GM18517 (cell line): ENCODE data around the gene PEX10.
"Not testable (repeated sequence)": the region's sequence is repeated elsewhere in the genome, so short reads cannot be mapped to it uniquely, and the experiment has no call there.

Source experiments
- ATAC-seq: cut with Tn5 transposase; IDR thresholded peaks from one replicate; pipeline ENCODE4 v1.9.1; 2021; ENCODE audit warnings: mild to moderate bottlenecking, moderate library complexity; ENCODE audit not compliant: unreplicated experiment

Gene PEX10

DNA sequence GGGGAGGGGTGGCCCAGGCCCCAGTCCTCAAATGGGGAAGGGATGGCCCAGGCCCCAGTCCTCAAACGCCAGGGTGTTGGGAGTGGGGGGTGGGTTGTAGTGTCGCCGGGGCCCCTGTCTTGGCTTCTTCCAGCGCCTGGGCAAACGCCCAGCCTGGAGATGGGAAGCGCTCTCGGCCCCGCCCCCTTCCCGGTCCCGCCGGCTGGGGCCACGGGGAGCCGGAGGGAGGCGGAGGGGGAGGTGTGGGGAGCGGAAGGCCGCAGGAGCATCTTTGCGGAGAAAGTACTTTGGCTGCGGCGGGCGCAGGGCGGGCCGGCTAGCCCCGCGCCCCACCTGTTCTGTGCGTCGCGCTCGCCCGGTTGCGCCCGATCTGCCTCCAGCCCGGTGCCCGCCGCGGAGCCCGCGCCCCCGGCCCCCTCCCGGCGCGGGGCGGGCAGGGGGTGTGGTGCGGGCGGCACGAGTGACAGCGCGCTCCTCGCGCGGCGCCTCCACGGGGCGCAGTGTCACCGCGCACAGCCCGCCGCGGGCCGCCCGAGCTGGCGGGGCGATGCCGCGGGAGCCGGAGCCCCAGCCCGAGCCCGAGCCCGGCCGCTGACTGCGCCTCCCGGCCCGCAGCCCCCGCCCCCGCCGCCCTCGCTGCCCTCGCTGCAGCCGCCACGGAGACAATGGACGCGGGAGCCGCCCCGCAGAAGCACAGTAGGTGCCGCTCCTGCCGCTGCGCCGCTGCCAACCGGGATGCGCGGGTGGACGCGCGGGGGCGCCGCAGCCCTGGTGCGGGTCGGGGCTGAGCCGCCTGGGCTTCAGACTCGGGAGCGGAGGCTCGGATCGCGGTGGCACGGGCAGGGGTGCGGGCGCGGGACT lies 31.1 kb upstream of the PEX10 start:
- ATAC-seq = no peak

DNA sequence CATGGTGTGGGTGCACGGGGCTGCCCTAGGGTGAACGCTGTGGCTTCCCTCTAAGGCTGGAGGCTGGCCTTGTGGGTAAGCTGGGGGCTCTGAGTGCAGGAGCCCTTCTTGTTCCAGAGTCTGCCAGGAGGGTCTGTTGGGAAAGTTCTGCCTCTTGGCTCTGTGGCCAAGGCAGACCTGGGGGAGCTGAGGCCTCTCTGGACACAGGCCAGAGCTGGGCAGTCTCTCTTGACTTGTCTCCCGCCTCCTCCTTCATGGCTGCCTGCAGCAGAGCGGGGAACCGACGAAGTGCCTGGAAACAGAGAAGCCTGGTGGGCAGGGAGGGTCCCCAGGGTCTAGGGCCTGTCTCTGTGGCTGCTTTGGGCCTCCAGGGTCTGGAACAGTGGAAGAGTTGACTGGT lies 30.3 kb upstream of the PEX10 start:
- ATAC-seq = no peak

DNA sequence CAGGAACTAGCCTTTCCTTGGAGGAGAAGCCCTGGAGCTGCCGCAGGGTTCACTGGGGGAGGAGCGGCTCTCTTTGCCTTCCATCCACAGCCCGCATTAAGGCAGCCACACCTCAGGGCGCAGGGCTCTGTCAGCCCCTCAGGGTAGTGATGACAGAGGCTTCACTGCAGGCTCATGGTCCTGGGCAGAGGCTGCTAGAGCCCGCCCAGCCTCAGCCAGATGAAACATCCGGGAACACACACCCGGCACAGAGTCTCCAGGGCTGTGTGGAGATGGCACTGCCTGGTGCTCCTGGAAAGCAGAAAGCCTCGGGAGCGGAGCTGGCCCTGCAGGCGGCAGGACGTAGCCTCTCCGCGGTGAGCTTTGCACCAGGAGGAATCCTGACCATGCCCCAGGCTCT lies 29.4 kb upstream of the PEX10 start:
- ATAC-seq = no peak

DNA sequence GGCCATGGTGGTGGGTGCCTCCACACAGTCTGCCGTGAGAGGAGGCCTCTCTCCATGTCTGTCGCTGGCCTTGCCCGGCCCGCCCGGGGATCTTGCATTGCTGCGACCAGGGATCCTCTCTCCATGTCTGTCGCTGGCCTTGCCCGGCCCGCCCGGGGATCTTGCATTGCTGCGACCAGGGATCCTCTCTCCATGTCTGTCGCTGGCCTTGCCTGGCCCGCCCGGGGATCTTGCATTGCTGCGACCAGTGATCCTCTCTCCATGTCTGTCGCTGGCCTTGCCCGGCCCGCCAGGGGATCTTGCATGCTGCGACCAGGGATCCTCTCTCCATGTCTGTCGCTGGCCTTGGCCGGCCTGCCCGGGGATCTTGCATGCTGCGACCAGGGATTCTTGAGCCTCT lies 28.0 kb upstream of the PEX10 start:
- ATAC-seq = not testable (repeated sequence)

DNA sequence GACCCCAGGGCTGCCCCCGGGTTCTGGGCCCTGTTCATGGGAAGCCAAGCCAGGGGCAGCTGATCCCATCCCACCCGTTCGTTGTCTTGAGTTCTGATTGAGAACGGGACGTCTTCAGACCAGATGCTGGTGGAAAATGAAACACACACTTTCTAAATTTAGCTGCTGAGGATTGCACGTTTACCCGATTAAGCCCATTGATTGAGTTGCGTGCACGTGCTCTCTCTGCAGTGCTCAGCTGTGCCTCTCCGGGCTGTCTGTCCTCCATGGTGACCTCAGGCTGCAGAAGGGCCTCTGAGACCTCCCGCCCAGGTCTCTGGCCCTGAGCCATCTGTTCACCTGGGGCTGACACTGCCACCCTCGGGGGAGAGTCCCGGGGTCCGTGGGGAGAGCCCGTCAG lies 27.0 kb upstream of the PEX10 start:
- ATAC-seq = no peak

DNA sequence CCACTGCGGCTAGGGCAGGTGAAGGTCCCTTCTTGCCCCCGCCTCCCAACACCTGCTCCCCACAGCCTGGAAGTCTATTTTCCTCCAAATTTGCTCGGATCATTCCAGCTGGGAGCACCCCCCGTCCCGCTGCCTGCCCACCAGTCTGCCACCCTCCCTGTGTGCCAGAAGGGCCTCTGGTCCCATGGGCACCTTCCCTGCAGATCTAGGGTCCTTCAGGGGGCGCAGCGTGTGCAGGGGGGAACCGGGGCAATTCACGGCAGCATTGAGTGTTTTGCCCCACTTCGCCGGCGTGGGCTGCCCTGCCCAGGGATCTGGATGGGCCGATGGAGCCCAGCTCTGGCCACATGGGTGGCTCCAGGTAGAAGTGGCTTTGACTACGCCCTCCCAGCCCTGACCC lies 26.3 kb upstream of the PEX10 start:
- no peak for ATAC-seq

DNA sequence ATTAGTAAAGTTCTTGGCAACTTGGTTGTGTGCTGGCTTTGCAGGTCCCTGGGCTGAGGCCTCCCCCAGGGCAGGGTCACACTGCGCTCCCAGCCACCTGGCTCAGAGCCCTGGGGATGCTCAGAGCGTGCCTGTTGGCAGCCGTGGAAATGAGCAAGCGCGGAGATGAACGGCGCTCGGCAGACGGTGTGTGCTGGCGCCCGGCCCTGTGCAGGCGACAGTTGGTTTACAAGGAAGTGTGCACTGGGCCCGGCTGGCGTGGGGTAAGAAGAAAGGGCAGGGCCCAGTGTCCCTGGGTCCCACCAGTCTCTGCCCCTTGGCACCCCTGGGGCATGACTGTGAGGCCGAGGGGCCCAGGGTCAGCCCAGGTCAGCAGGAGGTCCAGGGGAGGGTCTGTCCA lies 25.7 kb upstream of the PEX10 start:
- no peak for ATAC-seq

DNA sequence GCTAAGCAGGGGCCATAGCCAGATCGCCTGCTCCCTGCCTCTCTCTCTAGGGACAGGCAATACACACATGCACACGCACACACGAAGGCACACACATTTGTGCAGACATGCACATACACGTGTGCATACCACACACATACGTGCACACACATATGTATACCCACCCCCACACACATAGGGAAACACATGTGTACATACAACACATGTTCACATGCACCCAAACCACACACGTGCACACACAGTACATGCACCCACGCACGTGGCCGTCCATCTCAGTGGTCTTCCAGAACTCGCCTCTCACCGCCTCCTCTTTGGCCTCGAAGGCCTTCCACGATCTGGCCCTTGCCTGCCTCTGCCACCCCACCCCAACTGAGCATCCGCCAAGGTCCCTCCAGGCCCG lies 25.3 kb upstream of the PEX10 start:
- ATAC-seq = no peak

DNA sequence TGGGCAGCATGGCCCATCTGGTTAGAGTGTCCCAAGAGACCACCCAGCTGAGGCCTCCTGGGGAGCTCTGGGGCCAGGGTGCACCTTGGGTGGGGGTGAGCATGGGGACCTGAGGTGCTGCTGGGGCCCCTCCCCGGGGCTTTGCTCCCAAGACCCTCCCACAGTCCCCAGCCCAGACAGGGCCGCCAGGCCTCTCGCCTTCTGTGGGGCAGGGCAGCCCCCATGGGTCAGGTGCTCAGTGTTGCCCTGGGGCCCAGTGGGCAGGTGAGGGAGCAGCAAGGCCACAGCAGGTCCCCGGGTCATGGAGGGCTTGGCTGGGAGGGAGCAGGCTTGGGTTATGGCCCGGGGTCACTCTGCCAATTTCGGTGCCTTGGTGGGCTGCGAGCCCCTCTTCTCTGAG lies 24.5 kb upstream of the PEX10 start:
- ATAC-seq = no peak

DNA sequence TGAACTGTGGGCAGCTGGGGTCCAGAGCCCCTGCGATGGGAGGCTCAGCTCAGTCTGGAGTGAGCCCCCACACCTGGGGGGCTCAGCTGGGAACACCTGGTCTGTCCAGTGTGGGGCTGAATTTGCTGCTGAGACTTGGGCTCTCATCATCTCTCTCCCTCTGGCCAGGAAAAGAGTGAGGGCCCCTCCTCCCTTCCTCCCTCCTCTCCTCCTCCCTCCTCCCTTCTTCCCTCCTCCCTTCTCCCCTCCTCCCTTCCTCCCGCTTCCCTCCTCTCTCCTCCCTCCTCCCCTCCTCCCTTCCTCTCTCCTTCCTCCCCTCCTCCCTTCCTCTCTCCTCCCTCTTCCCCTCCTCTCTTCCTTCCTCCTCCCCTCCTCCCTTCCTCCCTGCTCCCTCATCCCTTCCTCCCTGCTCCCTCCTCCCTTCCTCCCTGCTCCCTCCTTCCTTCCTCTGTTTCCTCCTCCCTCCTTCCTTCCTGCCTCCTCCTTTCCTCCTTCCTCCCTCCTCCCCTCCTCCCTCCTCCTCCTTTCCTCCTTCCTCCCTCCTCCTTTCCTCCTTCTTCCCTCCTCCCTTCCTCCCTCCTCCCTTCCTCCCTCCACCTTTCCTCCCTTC lies 23.5 kb upstream of the PEX10 start:
- ATAC-seq = no peak

DNA sequence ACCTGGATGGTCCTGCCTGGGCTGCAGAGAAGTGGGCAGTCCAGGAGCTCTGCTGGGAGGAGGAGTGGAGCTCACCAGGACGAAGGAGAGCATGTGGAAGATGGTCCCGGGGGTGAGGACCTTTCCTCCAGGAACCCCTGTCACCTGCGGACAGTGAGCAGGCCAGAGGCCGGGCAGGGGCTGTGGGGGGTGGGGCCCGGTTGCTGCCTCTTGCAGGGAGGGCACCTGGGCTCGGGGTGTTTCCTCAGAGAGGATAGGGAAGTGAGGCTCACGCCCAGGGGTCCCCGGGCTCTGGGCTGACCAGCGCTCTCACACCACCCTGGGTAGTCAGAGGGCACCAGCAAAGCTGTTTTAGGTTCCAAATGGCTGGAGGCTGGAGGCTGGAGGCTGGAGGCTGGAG lies 22.7 kb upstream of the PEX10 start:
- ATAC-seq = no peak

DNA sequence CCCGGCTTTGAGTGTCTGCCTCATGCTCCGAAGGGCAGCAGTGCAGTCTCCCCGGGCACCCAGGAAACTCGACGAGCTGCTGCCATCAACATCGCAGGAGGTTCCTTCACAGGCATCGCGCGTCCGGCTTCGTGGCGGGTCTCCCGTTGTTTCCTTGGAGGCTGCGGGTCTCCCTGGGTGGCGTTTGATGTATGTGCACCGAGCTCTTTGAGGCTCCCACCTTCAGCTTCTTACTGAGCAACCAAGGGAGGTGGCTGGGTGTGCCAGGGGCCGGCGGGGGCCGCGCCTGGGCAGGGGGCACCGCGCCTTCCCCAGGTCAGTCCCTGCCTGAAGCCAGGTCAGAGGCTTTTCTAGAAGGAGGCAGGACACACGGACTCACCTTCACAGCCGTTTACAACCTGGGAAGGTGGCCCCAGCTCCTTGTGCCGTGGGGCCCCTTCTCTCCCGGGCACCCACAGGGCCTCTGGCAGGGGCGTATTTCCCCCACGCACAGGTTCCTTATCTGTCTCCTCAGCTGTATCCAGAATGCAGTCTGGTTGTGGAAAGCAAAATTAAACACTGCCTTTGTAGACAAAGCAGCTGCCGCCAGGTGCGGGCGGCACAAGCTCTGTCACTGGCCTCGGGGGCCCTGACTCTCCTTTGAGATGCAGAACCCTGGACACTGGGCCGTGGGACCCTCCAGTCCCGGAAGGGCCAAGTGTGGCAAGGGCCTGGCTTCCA lies 21.7 kb upstream of the PEX10 start:
- ATAC-seq = no peak

DNA sequence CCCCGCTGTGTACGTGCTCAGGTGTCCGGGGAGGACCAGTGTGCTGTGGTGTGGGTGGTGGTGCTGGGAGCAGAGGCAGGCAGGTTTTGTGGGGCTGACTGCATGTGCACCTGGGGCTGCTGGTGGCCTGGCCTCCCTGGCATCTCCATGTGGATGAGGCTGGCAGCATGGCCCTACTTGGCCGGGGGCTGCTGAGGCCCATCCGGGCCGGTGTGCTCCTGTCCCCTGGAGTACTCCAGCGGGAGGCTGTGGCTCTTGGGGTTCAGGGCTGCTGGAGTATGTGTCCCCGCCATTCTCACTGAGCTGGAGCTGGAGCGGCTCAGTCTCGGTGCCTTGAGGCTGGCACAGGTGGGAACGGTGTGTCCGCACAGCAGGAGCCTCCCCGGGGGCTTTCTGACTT lies 20.8 kb upstream of the PEX10 start:
- ATAC-seq = no peak

DNA sequence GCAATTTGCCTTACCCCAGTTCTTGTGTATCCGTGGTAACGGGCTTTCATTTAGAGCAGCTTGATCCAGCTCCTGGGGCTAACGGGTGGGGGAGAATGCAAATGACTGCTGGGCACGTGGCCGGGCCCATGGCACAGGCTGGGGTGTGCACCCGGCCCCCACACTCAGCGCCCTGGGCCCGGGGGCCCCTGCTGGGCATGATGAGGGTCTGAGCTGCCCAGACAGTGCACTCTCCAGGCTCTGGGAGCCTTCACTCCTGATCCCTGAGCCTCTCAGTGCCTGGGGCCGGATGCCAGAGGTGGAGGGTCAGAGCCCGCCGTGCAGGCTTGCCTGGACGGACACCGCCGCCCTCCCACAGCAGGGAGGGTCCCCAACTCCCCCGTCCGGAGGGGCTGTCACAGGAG lies 20.1 kb upstream of the PEX10 start:
- no peak for ATAC-seq

DNA sequence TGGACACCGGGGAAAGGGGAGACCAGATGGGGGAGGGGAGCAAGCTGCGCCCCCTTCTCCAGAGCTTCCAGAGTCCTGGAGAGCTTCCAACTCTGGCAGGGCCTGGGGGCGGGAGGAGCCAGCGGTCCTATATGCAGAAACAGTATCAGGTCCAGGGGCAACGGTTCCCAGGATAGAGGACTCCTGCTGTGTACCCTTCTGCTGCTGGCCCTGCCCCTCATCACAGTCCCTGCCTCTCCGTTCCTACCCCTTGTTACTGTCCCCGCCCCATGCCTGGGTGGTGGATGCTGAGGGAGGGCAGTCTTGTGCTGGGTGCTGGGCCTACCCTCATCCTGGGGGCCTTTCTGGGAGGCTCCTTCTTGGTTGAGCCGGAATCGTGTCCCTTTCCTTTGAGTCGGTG lies 19.2 kb upstream of the PEX10 start:
- ATAC-seq = no peak

DNA sequence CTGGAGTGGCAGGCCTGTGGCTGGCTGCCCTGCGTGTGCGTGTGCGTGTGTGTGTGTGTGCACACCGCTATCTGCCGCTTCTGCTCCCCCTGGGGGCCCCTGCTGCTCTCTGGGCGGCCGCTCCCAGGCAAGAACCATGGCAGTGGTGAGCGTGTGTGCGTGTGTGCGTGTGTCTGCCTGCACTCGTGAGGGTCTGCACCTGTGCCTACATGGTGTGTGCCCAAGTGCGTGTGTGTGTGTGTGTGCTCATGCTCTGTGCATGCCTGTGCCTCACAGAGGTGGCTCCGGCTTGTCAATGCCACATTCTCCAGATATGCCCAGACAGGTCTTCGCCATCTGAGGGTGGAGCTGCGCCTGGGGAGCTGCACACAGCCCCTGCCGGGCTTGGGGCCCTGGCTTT lies 18.7 kb upstream of the PEX10 start:
- no peak for ATAC-seq

DNA sequence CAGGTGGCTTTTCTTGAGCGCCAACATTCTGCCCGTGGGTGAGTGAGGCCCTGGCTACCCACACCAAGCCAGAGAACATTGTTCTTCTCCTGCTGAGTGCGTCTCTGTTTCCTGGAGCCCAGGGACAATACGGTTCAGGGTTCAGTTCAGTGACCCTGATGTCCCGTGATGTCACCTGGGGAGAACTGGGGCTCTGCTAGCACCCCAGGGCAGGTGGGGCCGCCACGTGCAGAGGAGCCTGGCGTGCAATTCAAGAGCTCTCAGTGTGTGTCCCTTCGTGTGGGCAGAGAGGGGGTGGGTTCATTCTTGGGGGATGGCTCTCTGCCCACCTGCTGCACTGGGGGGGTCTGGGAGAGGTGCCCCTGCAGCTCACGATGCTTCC lies 18.2 kb upstream of the PEX10 start:
- ATAC-seq = no peak

DNA sequence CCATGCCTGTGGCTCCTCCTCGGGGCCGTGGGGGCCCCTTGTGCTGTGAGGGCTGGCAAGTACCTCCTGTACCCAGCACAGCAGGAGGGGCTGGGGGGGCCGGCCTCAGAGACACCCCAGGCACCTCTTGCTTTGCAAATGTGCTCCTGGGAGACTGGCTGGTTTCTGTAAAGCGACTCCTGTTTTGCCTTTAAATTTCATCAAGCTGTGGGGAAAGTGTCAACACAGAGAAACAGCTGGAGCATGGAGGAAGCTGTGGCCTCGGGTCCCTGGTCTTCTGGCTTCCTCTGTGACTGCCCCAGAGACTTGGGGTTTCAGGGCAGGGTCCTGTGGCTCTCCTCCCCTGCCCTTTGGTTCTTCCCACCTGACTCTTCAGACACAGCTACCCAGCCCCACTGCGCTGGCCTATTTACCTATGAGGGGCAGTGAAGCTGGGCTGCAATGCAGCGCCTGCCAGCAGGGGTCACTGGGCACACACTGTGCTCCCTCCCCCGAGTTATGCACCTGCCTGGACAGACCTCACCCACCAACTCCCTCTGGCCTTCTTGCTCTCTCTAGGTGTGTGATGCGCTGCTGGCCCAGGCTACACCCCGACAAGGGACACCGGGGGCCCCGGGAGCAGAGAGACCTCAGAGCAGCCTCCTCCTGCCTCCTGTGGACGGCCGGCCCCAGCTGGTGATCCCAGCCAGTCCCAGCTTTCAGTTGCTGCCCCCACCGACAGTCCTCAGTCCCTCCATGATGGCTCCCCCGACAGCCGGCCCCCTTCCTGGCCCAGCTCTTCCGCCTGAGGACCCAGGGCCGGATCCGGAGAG lies 17.6 kb upstream of the PEX10 start:
- ATAC-seq = no peak

DNA sequence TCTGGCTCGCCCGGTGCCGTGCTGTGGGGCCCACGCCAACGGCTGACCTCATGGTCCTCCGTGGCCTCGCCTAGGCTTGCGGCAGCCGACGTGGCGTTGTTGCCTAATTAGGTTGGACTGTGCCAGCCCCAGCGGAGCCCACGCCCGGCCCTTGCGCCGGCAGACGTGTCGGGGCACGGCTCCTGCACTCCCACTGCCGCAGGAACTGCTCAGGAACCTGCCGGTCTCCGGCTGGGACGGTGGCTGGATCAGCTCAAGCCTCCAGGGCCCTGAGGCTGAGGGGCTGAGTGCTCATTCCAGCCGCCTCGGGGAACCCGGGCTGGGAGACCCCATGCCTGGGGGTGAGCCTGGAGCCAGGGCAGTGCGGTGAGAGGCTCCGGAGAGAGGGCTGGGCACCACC lies 16.1 kb upstream of the PEX10 start:
- no peak for ATAC-seq

DNA sequence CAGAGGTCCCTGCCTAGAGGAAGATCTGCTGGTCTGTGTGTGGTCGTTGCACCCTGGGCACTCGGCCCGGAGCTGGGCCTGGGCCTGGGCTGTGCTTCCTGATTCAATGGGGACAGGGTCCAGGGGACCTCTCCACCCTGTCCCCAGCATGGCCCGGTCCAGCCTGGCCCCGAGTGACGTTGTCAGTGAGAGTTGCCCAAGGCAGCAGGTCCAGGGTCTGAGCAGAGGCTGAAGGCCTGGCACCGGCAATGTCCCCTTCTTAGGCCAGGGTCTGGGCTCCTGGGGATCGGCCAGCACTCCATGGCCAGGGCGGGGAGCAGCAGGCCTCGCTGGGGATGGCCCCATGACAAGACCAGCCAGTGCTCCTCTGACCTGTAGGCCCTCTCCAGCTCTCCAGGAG lies 15.6 kb upstream of the PEX10 start:
- ATAC-seq = no peak

DNA sequence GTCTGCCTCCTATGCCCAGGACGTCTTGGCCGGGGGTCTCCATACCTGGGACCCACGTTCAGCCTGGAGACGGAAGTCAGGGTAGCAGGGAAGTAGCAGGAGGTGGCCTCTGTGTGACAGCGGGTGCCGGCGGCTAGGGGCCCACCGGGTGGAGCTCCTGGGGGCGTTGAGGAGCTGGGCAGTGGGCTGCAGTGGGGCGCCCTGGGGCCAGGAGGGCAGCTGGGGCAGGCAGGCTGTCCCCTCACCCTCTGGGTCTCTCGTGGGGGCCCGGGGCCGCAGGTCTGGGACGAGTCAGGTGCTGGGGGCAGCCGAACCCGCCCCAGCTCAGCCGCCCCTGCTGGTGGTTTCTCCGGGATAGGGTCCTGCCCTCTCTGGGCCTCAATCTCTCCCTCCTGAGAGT lies 14.7 kb upstream of the PEX10 start:
- ATAC-seq = no peak
